Diencephalon (tissue), 1 donor: ENCODE measurements around the gene PMM1. TPM values are rescaled to one million over a fixed set of nuclear protein-coding genes. Genes with fewer than 3 reads are reported as not detected.

Experiments used
- total RNA-seq: library from RNA; depleted of rRNA; stranded (reverse); fragments of >200 nt; gene quantifications from one replicate; pipeline ENCODE4 v1.2.3, GENCODE V29; 2014

The PMM1 gene
- total RNA-seq: 27.2 TPM

GRCh38 chr22:41589391-41590241 lies at the start of gene PMM1:
Gene PMM1, minus strand, starts transcription at chr22:41589840. Its CDS starts 35 bp downstream, at chr22:41589805.

GRCh38 chr22:41621099-41621910 lies 31.7 kb upstream of the PMM1 start, which contains the start of gene XRCC6:
Gene XRCC6, plus strand, starts transcription at chr22:41621295. Its CDS starts 710 bp downstream, at chr22:41622005.

GRCh38 chr22:41620589-41621098 lies 31.0 kb upstream of the PMM1 start, which contains the start of gene DESI1:
Gene DESI1, minus strand, starts transcription at chr22:41621043. Its CDS starts 204 bp downstream, at chr22:41620839.

GRCh38 chr22:41543854-41544670 lies 45.6 kb downstream of the PMM1 start, which contains the start of gene POLR3H:
Gene POLR3H, minus strand, starts transcription at chr22:41544470. Its CDS starts 369 bp downstream, at chr22:41544101.

Other genes with a start within 250 kb of the PMM1 start
- 8.5 TPM for gene TEF, start 207.9 kb downstream of the PMM1 start, total RNA-seq
- 18.9 TPM for gene TOB2, start 143.0 kb downstream of the PMM1 start, total RNA-seq
- 35.1 TPM for gene PHF5A, start 121.1 kb downstream of the PMM1 start, total RNA-seq
- 124 TPM for gene ACO2, start 120.7 kb downstream of the PMM1 start, total RNA-seq
- 27.7 TPM for gene POLR3H, start 45.4 kb downstream of the PMM1 start, total RNA-seq
- gene CSDC2, start 28.8 kb downstream of the PMM1 start, total RNA-seq: 21.7 TPM
- gene DESI1, start 31.2 kb upstream of the PMM1 start, total RNA-seq: 27.7 TPM
- gene XRCC6, start 31.5 kb upstream of the PMM1 start, total RNA-seq: 216 TPM
- gene SNU13, start 99.0 kb upstream of the PMM1 start, total RNA-seq: 116 TPM
- 1.6 TPM for gene MEI1, start 109.7 kb upstream of the PMM1 start, total RNA-seq
- 18.9 TPM for gene CCDC134, start 210.8 kb upstream of the PMM1 start, total RNA-seq
- 74.7 TPM for gene SREBF2, start 243.3 kb upstream of the PMM1 start, total RNA-seq